8988T (cell line): ENCODE results near the gene ERMARD.
"Not testable (repeated sequence)": the region's sequence is repeated elsewhere in the genome, so short reads cannot be mapped to it uniquely, and the experiment has no call there.

Source experiments
- DNase-seq: peaks from one replicate; pipeline ENCODE4 v3.0.0; 2011

ERMARD gene

DNA sequence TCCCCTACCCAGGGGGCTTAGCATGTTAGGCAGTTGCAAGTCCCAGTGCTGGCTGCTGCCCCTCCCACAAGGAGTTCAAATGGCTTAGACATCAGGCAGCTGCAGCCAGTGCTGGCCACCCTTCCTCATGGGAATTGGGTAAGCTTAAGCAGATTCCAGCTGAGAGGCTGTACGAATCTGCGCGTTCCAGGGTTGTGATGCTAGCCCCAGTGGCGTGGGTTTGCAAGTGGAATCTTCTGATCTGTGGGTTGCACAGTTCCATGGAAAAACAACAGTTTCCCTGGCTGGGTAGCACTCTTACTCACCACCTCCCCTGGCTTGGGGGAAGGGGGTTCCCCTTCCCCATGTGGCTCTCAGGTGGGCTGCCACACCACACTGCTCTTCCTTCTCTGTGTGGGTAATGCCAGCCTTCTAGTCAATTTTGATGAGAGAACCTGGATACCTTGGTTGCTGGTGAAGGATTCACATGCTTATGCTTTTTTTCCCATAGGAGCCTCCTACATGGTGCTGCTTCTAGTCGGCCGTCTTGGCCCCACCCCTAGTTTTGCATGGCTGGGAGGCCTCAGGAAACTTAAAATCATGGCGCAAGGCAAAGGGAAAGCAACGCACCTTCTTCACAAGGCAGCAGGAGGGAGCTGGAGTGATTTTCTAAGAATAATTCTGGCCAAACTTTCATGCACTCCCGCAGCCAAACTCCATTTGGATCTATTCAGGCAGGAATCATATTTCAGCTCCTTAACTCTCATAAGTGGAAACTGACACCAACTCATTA lies 13.0 kb upstream of the ERMARD start:
- DNase-seq, result no peak

DNA sequence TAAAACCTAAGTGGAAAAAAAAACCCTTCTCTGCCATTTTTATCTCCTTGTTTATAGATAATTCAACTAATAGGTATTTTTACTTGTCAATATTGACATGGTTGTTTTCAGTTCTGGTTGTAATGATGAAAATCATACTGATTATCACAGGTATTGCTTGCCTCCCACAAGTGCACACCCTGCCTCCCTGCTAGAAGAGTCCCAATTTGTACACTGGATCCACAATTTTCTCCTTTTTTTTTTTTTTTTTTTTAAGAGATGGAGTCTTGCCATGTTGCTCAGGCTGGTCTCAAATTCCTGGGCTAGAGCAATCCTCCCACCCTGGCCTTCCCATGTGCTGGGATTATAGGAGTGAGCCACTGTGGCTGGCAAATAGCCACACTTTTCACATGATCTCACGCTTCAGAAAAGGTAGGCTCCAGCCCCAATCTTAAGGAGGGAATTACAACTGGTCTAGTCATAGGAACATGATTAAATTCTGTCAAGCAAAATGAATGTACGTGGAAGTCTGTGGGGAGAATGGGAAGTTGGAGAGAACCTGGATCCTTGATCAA lies 12.4 kb upstream of the ERMARD start:
- no peak for DNase-seq

DNA sequence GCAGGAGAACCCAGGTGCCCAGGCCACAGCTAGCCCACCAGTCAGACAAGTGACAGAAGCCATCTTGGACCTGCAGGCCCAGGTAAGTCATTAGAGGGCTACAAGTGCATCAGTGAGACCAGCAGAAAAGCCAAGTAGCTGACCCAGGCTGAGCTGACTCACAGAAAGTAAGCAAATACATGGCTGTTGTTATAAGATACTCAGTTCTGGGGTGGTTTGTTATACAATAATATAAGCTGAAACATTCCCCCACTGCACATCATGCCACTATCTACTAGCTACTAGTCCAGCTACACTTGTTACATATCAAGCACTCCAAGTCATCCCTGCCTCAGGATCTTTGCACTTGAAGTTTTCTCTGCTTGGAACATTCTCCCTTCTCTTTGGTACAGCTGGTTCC lies 10.1 kb upstream of the ERMARD start:
- no peak for DNase-seq

DNA sequence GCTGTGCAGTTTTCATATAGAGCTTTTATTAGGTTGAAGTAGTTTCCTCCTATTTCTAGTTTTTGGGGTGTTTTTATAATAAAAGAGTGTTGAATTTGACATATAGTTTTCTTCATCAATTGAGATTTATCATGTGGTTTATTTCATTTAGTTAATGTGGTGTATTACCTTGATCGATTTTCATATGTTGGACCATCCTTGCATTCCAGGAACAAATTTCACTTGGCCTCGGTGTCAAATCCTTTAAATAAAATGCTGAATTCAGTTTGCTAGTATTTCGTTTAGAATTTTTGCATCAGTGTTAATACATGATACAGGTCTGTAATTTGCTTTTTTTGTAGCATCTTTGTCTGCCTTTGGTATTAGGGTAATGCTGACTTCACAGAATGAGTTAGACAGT lies 6.0 kb upstream of the ERMARD start:
- no peak for DNase-seq

DNA sequence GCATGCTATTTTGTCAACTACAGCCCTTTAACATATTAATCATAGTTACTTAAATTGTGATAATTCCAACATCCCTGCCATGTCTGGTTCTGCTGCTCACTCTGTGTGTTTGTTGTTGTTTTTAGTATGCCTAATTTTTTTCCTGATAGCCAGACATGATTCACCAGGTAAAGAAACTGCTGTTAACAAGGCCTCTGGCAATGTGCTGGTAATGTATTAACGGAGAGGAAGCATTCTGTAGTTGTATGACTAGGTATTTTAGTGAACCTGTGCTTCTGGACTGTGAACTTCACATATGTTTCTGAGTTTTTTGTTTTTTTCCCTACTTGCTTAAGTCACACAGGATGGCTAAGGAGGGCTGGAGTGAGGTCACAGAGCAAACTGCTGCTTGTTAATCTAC lies 4.9 kb upstream of the ERMARD start:
- DNase-seq, result no peak

DNA sequence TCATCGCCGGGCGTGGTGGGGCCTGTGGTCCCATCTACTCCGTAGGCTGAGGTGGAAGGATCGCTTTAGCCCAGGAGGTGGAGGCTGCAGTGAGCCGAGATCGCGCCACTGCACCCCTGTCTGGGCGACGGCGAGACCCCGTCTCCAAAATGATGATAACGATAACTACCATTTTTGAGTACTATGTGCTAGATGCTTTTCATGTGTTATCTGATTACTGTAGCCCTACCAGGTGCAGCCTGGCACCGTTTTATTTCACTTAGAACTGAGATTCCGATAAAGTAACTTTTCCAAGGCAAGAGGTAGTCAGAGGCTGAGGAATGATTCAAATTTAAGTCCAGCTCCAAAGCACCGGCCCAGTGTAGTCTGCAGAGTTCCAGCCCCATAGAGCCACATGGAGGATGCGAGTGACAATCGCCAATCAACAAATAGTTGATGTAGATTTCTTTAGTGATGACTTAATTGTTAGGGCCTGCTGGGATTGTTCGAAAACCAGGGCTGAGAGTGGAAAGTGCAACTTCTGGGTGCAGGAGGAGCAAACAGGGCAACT lies 727 bp downstream of the ERMARD start:
- DNase-seq, result no peak

DNA sequence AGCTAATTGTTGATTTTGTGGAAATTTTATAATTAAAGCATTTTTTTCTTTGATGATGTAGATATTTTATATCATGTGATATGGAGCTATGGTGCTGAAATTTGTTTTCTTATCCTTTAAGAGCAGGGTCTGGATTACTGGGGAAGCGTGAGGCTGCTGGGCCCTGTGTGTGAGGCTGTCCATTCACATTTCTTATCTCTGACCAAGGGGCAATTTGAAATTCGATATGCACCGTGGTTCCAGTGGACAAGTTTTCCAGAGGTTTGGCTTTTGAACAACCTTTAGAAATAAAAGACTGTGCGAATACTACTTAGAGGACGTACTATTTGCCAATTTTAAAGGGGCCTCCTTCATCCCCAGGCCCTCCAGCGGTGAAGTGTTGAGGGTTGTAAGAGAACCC lies 3.7 kb downstream of the ERMARD start:
- DNase-seq, result no peak

DNA sequence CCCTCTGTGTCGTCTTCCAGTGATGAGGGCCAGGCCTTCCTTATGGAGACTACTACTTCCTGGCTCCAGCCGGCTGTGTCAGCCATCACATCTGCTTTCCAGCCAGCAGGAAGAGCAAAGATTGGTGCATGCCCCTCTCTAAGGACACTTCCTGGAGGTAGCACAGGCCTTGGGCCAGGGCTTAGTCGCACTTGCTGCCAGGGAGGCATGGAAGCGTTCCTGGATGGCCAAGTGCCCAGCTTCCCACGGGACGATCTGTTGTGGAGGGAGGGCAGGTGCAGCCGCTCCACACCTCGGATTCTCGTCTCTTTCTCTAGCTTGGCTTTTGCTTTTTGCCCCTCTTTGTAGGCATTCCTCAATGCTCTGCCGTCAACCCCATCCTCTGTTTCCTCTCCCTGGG lies 11.9 kb downstream of the ERMARD start:
- DNase-seq, result no peak

DNA sequence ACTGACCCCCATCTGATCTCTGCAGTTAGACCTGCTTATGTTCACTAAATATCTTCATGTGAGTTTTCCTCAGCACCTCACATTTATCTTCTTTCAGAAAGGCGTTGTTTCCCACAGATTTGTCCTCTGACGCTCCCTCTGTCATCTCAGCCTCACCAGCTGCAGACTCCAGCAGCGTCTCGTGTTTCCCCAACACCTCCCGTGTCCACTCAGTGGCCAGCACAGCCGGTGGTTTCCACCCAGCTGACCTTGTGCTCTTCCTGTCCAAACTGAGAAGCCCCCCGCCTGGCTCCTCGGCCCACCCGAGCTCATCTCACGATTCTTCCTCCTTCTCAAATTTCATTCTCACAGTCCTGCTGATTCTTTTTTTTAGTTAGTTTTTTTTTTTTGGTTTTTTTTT lies 12.5 kb downstream of the ERMARD start:
- DNase-seq, result no peak

DNA sequence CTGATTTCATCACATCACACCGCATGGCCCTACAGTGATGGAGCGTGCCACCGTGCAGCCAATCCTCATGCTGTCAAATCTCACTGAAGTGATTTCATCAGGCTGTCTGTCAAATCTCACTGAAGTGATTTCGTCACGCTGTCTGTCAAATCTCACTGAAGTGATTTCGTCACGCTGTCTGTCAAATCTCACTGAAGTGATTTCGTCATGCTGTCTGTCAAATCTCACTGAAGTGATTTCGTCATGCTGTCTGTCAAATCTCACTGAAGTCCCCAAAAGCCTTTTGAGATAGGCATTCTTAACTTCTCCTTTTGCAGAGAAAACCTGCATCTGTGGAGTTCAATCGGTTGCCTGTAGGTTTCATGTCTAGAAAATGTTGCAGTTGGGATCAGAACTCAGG lies 14.4 kb downstream of the ERMARD start:
- not testable (repeated sequence) for DNase-seq

DNA sequence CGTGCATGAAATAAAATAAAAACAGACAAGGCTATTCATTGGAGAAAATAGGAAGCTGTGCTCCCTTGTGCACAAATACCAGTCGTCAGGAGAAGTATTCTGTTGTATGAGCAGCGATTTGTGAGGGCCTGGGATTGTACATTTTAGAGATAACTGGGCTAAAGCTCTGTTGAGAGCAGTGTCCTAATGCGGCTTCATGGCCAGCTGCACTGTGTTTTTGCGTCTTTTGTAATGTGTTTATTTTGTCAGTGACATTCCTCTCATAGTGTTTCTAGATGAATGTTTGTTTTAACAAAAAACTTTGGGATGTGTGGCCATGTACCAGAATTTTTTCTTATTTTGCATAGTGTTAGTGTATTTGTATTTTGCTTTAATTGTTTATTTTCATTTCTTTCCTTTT lies 14.8 kb downstream of the ERMARD start:
- no peak for DNase-seq

DNA sequence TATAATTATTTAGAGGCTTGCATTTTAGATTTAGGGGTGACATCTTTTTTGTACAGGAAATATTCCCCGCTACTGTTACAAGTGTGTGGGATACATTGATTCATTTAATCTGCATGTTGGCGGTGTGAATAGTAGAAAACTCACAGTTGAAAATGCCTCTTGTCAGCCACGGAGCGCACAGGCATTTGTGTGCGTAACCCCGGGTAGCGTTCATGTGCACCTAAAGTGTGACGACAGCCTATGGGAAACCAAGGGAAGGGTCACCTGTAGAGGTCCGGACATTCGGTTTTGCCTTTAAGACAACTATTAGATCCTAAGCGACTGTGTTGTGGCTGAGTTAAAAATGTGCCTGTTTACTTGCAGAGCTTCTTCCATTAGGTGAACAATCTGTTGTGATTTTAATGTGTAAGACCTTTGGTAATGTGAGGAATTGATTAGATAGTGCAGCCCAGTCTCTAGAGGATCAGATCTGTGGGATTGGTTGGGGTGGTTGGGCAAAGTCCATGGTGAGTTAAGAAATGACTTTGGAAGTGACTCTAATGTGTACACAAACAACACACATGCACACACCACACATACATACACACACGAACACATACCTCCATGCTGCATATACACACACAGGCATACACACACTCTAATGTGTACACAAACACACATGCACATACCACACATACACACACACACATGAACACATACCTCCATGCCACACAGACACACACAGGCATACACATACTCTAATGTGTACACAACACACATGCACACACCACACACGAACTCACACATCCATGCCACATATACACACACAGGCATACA lies 15.7 kb downstream of the ERMARD start:
- no peak for DNase-seq

DNA sequence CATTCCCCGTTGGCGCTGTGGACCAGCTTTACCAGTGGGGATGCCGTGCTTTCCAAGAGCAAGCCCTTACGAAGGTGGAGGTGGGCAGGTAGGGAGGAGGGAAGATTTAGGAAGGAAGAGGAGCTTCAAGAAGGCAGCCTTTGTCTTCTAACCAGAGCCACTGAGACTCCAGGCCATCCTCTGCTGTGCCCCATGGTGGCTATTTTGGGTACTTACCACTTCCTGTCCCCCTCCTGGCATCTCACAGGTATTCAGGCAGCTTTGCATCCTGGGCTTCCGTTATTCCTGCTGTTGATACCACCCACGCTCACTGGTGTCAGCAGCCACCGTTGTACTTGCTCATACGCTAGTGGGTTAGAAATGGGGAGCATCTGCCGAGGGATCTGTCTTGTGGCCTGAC lies 22.9 kb downstream of the ERMARD start:
- DNase-seq, result no peak

DNA sequence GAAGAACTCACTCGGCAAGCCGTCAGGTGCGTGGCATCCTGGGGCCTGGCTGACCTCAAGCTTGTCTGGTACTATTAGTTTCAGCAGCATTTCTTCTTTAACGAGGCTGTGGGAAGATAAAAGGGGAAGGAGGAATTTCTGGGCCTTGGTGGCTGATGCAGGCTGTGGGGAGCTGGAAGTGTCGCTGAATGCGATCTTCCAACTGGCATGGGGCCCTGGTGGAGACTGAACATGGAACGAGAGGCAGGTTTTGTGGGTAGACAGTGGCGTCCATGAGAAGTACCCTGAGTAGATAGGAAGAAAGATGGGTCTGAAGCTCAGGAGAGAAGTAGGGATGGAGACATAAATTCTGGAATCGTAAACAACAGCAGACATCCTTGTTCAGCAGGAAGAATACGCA lies 23.9 kb downstream of the ERMARD start:
- DNase-seq, result no peak

DNA sequence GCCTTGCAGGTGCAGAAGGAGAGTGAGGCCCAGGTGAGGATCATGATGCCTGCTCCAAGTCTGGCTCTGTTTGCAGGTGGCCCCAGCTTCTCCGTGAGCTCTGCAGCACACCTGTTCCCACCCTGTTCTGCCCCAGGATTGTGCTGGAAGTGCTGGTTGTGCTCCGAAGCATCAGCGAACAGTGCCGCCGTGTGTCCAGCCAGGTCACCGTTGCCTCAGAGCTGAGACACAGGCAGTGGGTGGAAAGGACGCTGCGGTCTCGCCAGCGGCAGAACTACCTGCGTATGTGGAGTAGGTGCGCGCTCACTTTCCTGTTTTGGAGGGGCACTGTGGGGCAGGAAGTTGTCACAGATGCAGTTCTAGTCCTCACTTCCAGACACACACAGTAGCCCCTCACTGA lies 25.0 kb downstream of the ERMARD start:
- no peak for DNase-seq

DNA sequence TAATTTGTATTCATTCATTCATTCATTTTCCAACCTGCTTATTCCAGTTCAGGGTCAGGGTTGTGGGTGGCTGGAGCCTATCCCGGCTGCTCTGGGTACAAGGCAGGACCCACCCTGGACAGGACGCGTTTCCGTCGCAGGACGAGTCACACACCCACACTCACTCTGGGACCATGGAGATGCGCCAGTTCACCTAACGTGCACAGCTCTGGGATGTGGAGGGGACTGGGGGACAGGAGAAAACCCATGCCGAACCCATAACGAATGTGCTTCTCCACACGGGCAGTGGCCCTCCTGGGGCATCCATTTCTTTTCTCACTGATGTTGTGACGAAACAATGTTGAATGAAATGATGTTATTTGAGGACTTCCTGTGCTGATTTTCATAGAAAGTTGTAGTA lies 26.5 kb downstream of the ERMARD start:
- no peak for DNase-seq

DNA sequence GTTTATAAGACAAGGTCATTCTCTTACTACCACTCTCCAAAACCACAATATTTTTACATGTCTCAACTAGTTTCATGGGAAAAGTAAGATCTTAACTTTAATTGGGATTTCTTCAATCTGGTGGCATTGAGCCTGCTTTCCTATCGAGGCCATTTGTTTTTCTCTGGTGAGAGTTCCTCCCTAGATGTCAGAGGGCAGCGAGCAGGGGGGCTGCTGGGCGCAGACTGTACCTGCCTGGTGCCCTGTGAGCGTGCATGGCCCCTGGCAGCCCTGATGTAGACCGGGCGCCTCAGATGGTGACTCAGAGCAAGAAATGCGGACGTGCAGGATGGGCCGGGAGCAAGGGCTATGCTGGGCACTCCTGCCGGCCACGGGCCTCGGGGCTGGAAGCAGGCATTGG lies 27.2 kb downstream of the ERMARD start:
- no peak for DNase-seq

DNA sequence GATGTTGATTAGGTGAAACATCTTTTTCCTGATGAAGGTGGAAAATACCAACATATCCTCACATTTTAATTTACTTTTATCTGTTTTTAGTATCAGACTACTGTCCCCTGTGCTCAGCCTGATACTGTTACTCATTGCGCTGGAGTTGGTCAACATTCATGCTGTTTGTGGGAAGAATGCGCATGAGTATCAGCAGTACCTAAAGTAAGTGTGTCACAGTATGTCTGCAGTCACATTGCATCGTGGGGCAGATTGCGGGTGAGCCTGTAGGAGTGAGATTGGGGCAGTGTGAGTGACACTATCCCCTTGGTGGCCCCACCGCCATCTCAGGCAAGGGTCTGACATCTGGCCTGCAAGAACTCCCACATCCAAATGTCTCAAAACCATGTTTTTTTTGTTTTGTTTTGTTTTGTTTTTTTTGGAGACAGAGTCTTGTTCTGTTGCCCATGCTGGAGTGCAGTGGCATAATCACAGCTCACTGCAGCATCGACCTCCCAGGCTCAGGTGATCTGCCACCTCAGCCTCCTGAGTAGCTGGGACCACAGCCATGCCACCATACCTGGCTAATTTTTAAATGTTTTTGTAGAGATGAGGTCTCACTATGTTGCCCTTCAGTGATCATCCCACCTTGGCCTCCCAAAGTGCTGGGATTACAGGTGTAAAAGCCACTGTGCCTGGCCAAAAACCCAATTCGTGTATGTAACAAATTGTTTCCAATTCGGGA lies 27.8 kb downstream of the ERMARD start:
- DNase-seq, result no peak

DNA sequence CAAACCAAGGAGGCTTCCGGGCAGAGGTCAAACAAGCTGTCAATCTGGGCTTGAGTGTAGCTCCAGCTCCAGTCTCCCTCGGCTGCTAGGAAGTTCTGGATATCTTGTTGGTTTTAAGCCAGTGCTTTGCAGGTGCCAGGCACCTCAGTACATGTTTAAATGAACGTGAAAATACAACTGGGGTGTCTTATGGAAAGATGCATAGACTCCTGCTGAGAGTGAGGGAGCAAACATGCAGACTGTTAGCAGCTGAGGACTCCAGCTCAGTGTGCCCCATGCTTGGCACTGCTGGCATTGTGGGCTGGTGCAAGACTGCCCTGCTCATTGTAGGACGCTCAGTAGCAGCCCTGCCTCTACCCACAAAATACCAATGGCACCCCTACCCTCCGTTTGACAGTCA lies 28.5 kb downstream of the ERMARD start:
- DNase-seq, result no peak

DNA sequence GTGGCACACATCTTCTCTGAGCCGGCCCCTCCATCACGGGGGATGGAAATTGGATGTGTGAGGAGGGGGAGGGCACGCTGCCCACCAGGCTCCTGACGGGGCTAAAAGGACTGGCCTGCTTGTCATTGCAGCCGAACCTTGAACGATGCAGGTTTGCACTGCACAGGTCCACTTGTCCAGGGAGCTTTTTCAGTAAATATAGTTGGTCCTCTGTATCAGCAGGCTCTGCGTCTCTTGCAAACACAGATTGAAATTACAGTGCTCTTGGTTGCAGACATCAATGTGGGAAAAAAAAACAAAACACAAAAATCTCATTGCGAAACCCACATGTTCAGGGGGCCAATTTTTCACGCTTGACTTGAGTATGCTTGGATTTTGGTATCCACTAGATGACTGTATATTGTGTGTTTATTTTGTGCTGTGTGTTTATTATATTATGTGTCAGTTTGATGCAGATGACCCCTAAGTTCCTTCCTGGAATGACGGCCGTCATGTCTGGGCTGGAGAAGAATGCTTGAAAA lies 29.2 kb downstream of the ERMARD start:
- no peak for DNase-seq

DNA sequence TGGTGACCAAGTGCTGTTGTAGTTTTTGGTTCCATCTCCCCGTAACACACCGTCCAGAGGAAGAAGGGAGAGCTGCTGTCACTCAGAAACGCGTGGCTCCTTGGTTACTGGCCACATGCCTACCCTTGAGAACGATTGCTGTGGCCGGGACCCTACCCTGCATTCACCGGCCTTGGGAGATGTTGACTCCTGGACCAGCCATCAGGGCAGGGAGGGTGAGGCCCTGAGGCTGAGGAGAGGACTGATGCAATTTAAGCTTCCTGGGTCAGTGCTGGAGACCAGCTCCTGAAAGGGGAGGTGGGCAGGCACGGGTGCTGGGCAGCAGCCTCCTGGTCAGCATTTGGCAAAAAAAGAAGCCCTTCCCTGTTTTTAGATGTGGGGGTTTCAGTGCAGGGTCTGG lies 31.5 kb downstream of the ERMARD start:
- DNase-seq, result no peak

DNA sequence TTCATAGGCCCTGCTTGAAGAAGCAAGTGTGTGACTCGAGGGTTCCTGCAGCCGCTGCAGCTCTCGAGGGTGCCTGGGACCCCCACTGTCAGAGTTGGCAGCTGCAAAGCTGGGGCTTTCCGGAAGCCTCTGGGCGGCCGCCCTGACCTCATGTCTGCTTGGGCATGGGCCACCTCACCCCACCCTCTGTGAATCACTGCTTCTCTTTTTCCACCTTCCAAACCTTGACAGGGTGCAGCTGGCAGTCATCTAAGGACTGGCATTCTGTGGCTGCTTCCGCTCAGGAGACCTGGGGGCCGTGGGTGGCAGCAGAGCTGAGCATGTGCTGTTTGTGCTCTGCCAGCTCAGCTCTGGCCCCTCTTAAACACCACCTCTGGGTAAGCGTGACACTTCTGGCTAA lies 32.0 kb downstream of the ERMARD start:
- no peak for DNase-seq
